ENCODE data around the gene CORT. TPM values are rescaled to one million over a fixed set of nuclear protein-coding genes. Genes with fewer than 3 reads are reported as not detected.

CORT gene
- polyA plus RNA-seq, 1 experiment = not detected

- POLR2A ChIA-PET = no interaction called here
These were observed 5.6 kb upstream of the CORT start for GRCh38 chr1:10444248-10444647.

GRCh38 chr1:10444795-10445397 lies 4.9 kb upstream of the CORT start:
- DNase-seq (ENCODE audit: low read depth, low spot score) = no peak
- POLR2A ChIA-PET = no interaction called here
- Histone ChIP-seq H3K27ac (ENCODE audit: low read depth, low read length) (no peak overlapping the region), H3K9me3 (ENCODE audit: control insufficient read depth, insufficient read depth, low read length) (no peaks in the 10 kb centered on the region), H3K27me3 (ENCODE audit: control insufficient read depth, insufficient read depth, low read length) (no peaks in the 10 kb centered on the region), H3K4me3 (ENCODE audit: low read depth, low read length) (no peak overlapping the region)
- no peak for TF ChIP-seq CTCF (IDR thresholded peaks at IDR 0.05; ENCODE audit: low read depth, low read length)
- CTCF ChIA-PET = interaction anchor here (1.2 kb wide), 1 partner anchor 15 kb away, joined by 4 read pairs; the partner anchor contains the start of gene CENPS

More at GRCh38 chr1:10444248-10444647, 5.6 kb upstream of the CORT start:
- no peak for TF ChIP-seq CTCF (IDR thresholded peaks at IDR 0.05; ENCODE audit: low read depth, low read length)
- DNase-seq (ENCODE audit: low read depth, low spot score) = no peak
- CTCF ChIA-PET = interaction anchor here (1.2 kb wide), 1 partner anchor 14 kb away, joined by 4 read pairs; the partner anchor contains the start of gene CENPS
- H3K4me3 ChIP-seq (ENCODE audit: low read depth, low read length) = no peak overlapping the region
- no peaks in the 10 kb centered on the region for H3K9me3 ChIP-seq (ENCODE audit: control insufficient read depth, insufficient read depth, low read length)
- H3K27ac ChIP-seq (ENCODE audit: low read depth, low read length) = no peak overlapping the region
- no peaks in the 10 kb centered on the region for H3K27me3 ChIP-seq (ENCODE audit: control insufficient read depth, insufficient read depth, low read length)

GRCh38 chr1:10446790-10447422 lies 2.9 kb upstream of the CORT start:
- no peak for DNase-seq (ENCODE audit: low read depth, low spot score)
- H3K4me3 ChIP-seq (ENCODE audit: low read depth, low read length) = no peak overlapping the region
- H3K27me3 ChIP-seq (ENCODE audit: control insufficient read depth, insufficient read depth, low read length) = no peaks in the 10 kb centered on the region
- no peaks in the 10 kb centered on the region for H3K9me3 ChIP-seq (ENCODE audit: control insufficient read depth, insufficient read depth, low read length)
- no peak overlapping the region for H3K27ac ChIP-seq (ENCODE audit: low read depth, low read length)
- CTCF ChIA-PET = interaction anchor here (1.0 kb wide), 1 partner anchor 17 kb away, joined by 3 read pairs; no protein-coding TSS in a partner anchor
- POLR2A ChIA-PET = no interaction called here
- TF ChIP-seq CTCF (IDR thresholded peaks at IDR 0.05; ENCODE audit: low read depth, low read length) = no peak

GRCh38 chr1:10450156-10450814 lies 454 bp downstream of the CORT start:
- ChIA-PET POLR2A (no interaction called here), CTCF (interaction anchor here (1.7 kb wide), 1 partner anchor 21 kb away, joined by 4 read pairs; no protein-coding TSS in a partner anchor)
- Histone ChIP-seq H3K27ac (ENCODE audit: low read depth, low read length) (no peak overlapping the region), H3K9me3 (ENCODE audit: control insufficient read depth, insufficient read depth, low read length) (peaks cover 5% of the 10 kb centered on the region), H3K4me3 (ENCODE audit: low read depth, low read length) (no peak overlapping the region), H3K27me3 (ENCODE audit: control insufficient read depth, insufficient read depth, low read length) (no peaks in the 10 kb centered on the region)
- no peak for TF ChIP-seq CTCF (IDR thresholded peaks at IDR 0.05; ENCODE audit: low read depth, low read length)
- DNase-seq (ENCODE audit: low read depth, low spot score) = no peak

- ChIA-PET POLR2A (no interaction called here), CTCF (interaction anchor here (1.7 kb wide), 1 partner anchor 21 kb away, joined by 4 read pairs; no protein-coding TSS in a partner anchor)
- Histone ChIP-seq H3K4me3 (ENCODE audit: low read depth, low read length) (no peak overlapping the region), H3K27ac (ENCODE audit: low read depth, low read length) (no peak overlapping the region), H3K27me3 (ENCODE audit: control insufficient read depth, insufficient read depth, low read length) (no peaks in the 10 kb centered on the region), H3K9me3 (ENCODE audit: control insufficient read depth, insufficient read depth, low read length) (peaks cover 5% of the 10 kb centered on the region)
- DNase-seq (ENCODE audit: low read depth, low spot score) = no peak
- no peak for TF ChIP-seq CTCF (IDR thresholded peaks at IDR 0.05; ENCODE audit: low read depth, low read length)
These were observed 1.0 kb downstream of the CORT start for GRCh38 chr1:10450836-10451235.

Measured in AG04450 (cell line).